ENCODE measurements around the gene CRAT.

GRCh38 chr9:129109537-129109903 lies 1.1 kb downstream of the CRAT start:
- TF ChIP-seq CTCF (IDR thresholded peaks at IDR 0.05): no peak
- no peak for TF ChIP-seq POLR2AphosphoS5 (IDR thresholded peaks at IDR 0.05; ENCODE audit: low read depth, low read length)
- no peak for TF ChIP-seq SIN3A (IDR thresholded peaks at IDR 0.05; ENCODE audit: borderline replicate concordance, insufficient read depth, low read depth, low read length)
- no peak for TF ChIP-seq TCF7L2 (IDR thresholded peaks at IDR 0.05; ENCODE audit: low read depth, low read length)
- TF ChIP-seq REST (IDR thresholded peaks at IDR 0.05; ENCODE audit: insufficient read depth in 1 of 2, low read depth in 2 of 2, low read length in 1 of 2): no peak
